HCT116 (cell line): ENCODE measurements around the gene MYADM. TPM values are rescaled to one million over a fixed set of nuclear protein-coding genes. Genes with fewer than 3 reads are reported as not detected.

Experiments used
- ATAC-seq: fragments of 200-7000 bp; cut with Tn5 transposase; 2 replicates; pipeline ENCODE4 v1.9.1; 2020; ENCODE audit warnings: mild to moderate bottlenecking, moderate library complexity
- BruUV-seq: library from RNA; stranded (reverse); fragments of 400-500 nt; replicated peaks from 2 replicates; lab custom pipeline; 2021; lab: Mats Ljungman, UMichigan
- CTCF ChIA-PET: fragments of 300-600 bp; sonication (Branson Sonifier 250); formaldehyde crosslinking; loops from one replicate; lab custom pipeline; 2021; ENCODE audit warnings: antibody characterized with exemption; lab: Charles Lee
- POLR2A ChIA-PET: fragments of 300-600, 350-600 bp; sonication (Branson Sonifier 250); formaldehyde crosslinking; loops from one replicate; lab custom pipeline; 2021; ENCODE audit warnings: antibody characterized with exemption; lab: Charles Lee
- RAD21 ChIA-PET, 2 experiments: fragments of 300-600 bp; sonication (Branson Sonifier 250); formaldehyde crosslinking; loops; one replicate each; lab custom pipeline; 2023; ENCODE audit warnings: low total read pairs in 2 of 2; ENCODE audit not compliant: uncharacterized antibody in 2 of 2, unreplicated experiment in 2 of 2, low non-redundant PET in 1 of 2; lab: Charles Lee
- DNase-seq: peaks from one replicate; pipeline ENCODE4 v3.0.0-alpha.2; 2010; ENCODE audit warnings: low read depth, low spot score
- H2AFZ ChIP-seq: fragments of 200-600 bp; shearing (Covaris generic), sonication (generic); 2 replicates; pipeline ENCODE4 v1.6.1; 2017; ENCODE audit warnings: low read depth, mixed run types, mixed read lengths, antibody characterized with exemption, low read length; ENCODE audit not compliant: poor library complexity, severe bottlenecking
- H3K27ac ChIP-seq: 2 replicates; pipeline ENCODE4 v1.5.1; 2012; ENCODE audit warnings: low read depth, low read length
- H3K27me3 ChIP-seq: fragments of 200-600 bp; sonication (generic); 2 replicates; pipeline ENCODE4 v1.6.1; 2016; ENCODE audit warnings: mixed run types, low read length, mixed read lengths; ENCODE audit not compliant: insufficient read depth
- H3K36me3 ChIP-seq, 2 experiments: fragments of 200-500 bp in 1 of 2; fragments of 200-600 bp in 1 of 2; sonication (Bioruptor generic) in 1 of 2; sonication (generic) in 1 of 2; 2 replicates each; pipeline versions ENCODE4 v1.5.1 to v1.6.1; 2014 to 2016; ENCODE audit warnings: low read length in 2 of 2, inconsistent platforms in 1 of 2, mixed read lengths in 1 of 2, mixed run types in 1 of 2; ENCODE audit not compliant: insufficient read depth in 2 of 2, control insufficient read depth in 1 of 2
- H3K4me1 ChIP-seq, 2 experiments: fragments of 200-600 bp in 1 of 2; sonication (generic) in 1 of 2; 2 replicates each; pipeline versions ENCODE4 v1.5.1 to v1.6.1; 2012 to 2017; ENCODE audit warnings: low read length in 2 of 2, inconsistent platforms in 1 of 2, mild to moderate bottlenecking in 1 of 2, mixed read lengths in 1 of 2, mixed run types in 1 of 2, moderate library complexity in 1 of 2; ENCODE audit not compliant: insufficient read depth in 2 of 2, control insufficient read depth in 1 of 2
- H3K4me2 ChIP-seq: fragments of 200-600 bp; sonication (generic); 2 replicates; pipeline ENCODE4 v1.6.1; 2017; ENCODE audit warnings: mixed run types, low read length, mixed read lengths
- H3K4me3 ChIP-seq, 2 experiments: fragments of 200-600 bp in 1 of 2; sonication (generic) in 1 of 2; replicated peaks in 1 of 2; 2 replicates each; pipeline ENCODE4 v1.5.1; 2011 to 2016; ENCODE audit warnings: low read length in 2 of 2, control low read depth in 1 of 2, low read depth in 1 of 2, mild to moderate bottlenecking in 1 of 2, mixed read lengths in 1 of 2, mixed run types in 1 of 2
- H3K79me2 ChIP-seq: fragments of 200-600 bp; sonication (generic); 2 replicates; pipeline ENCODE4 v1.6.1; 2017; ENCODE audit warnings: mild to moderate bottlenecking, mixed run types, low read length, moderate library complexity, mixed read lengths; ENCODE audit not compliant: insufficient read depth
- H3K9ac ChIP-seq: fragments of 200-600 bp; sonication (generic); 2 replicates; pipeline ENCODE4 v1.6.1; 2016; ENCODE audit warnings: low read length, mixed read lengths
- H3K9me2 ChIP-seq: fragments of 200-600 bp; sonication (generic), shearing (Covaris generic); 2 replicates; pipeline ENCODE4 v1.6.1; 2017; ENCODE audit warnings: mixed run types, mild to moderate bottlenecking, moderate library complexity; ENCODE audit not compliant: insufficient read depth
- H3K9me3 ChIP-seq, 2 experiments: fragments of 200-500 bp in 1 of 2; fragments of 200-600 bp in 1 of 2; sonication (Bioruptor generic) in 1 of 2; sonication (generic) in 1 of 2; 2 replicates each; pipeline ENCODE4 v1.6.1; 2014 to 2017; ENCODE audit warnings: low read length in 2 of 2, mixed read lengths in 2 of 2, inconsistent platforms in 1 of 2, low read depth in 1 of 2, mild to moderate bottlenecking in 1 of 2, mixed run types in 1 of 2, moderate library complexity in 1 of 2; ENCODE audit not compliant: control insufficient read depth in 1 of 2, insufficient read depth in 1 of 2
- H4K20me1 ChIP-seq: fragments of 200-600 bp; sonication (generic), shearing (Covaris generic); 2 replicates; pipeline ENCODE4 v1.6.1; 2017; ENCODE audit warnings: mixed run types, mild to moderate bottlenecking, moderate library complexity; ENCODE audit not compliant: insufficient read depth
- ATF3 ChIP-seq: IDR thresholded peaks from 2 replicates; pipeline ENCODE4 v1.6.1; 2012
- EGR1 ChIP-seq: IDR thresholded peaks from 2 replicates; pipeline ENCODE4 v1.6.1; 2012; ENCODE audit warnings: low read depth
- EZH2 ChIP-seq: fragments of 200-600 bp; sonication (generic); IDR thresholded peaks from 2 replicates; pipeline ENCODE4 v1.6.1; 2017; ENCODE audit warnings: antibody characterized with exemption, mixed run types
- EZH2phosphoT487 ChIP-seq: fragments of 200-600 bp; IDR thresholded peaks from 2 replicates; pipeline ENCODE4 v1.6.1; 2018; ENCODE audit warnings: antibody characterized with exemption, borderline replicate concordance
- JUND ChIP-seq: IDR thresholded peaks from 2 replicates; pipeline ENCODE4 v1.6.1; 2012
- MAX ChIP-seq: IDR thresholded peaks from 2 replicates; pipeline ENCODE4 v1.6.1; 2012
- POLR2A ChIP-seq: IDR thresholded peaks from 2 replicates; pipeline ENCODE4 v1.7.0; 2011; ENCODE audit warnings: borderline replicate concordance; ENCODE audit not compliant: insufficient read depth, insufficient read length; ENCODE audit errors: extremely low read depth
- RAD21 ChIP-seq: IDR thresholded peaks from 2 replicates; pipeline ENCODE4 v1.6.1; 2012; ENCODE audit warnings: low read depth, mild to moderate bottlenecking
- REST ChIP-seq: IDR thresholded peaks from 2 replicates; pipeline ENCODE4 v1.6.1; 2012; ENCODE audit warnings: low read depth
- SIN3A ChIP-seq: IDR thresholded peaks from 2 replicates; pipeline ENCODE4 v1.6.1; 2012; ENCODE audit warnings: low read depth
- SP1 ChIP-seq: IDR thresholded peaks from 2 replicates; pipeline ENCODE4 v1.6.1; 2012; ENCODE audit warnings: low read depth
- TCF7L2 ChIP-seq: IDR thresholded peaks from 2 replicates; pipeline ENCODE4 v1.7.0; 2011; ENCODE audit warnings: borderline replicate concordance, inconsistent platforms; ENCODE audit not compliant: insufficient read depth, insufficient read length; ENCODE audit errors: extremely low read depth
- YY1 ChIP-seq: IDR thresholded peaks from 2 replicates; pipeline ENCODE4 v1.6.1; 2011; ENCODE audit warnings: low read length, low read depth, moderate library complexity, mild to moderate bottlenecking; ENCODE audit not compliant: insufficient replicate concordance; ENCODE audit errors: extremely low read depth
- ZFX ChIP-seq: fragments of 450-650 bp; IDR thresholded peaks from 2 replicates; pipeline ENCODE4 v1.6.1; 2017
- intact Hi-C: fragments of 100-400 bp; cut with micrococcal nuclease; formaldehyde crosslinking; loops from 2 replicates; pipeline ENCODE4 v1.10.0; 2022
- total RNA-seq: library from RNA; stranded (reverse); gene quantifications from one replicate; pipeline ENCODE4 v1.2.1, GENCODE V29; 2021; ENCODE audit not compliant: unreplicated experiment

The MYADM gene
- total RNA-seq, 1 experiment from 2014 or later, result 79.6 TPM

GRCh38 chr19:53864308-53864836, 3.3 kb upstream of the MYADM start:
- no TSS peak for BruUV-seq
- RAD21 ChIA-PET, result no interaction called here
- intact Hi-C loops, result no loop called here
- Histone ChIP-seq H3K9me3 (no peaks in the 10 kb centered on the region), H3K9ac (peak overlapping the region; percentile 95; the same call in 1 of the 2 replicates), H3K9me2 (no peaks in the 10 kb centered on the region), H3K27me3 (no peaks in the 10 kb centered on the region), H2AFZ (no peak overlapping the region), H3K27ac (peak overlapping the region; percentile 77), H3K4me1 (peaks cover 21 to 44% of the 10 kb centered on the region in 2 experiments)
- POLR2A ChIA-PET, result no interaction called here
- CTCF ChIA-PET, result no interaction called here
- no peak for DNase-seq
- no peak for TF ChIP-seq TCF7L2
- TF ChIP-seq MAX, result no peak
- TF ChIP-seq EGR1, result no peak
- TF ChIP-seq SIN3A, result no peak
- no peak for TF ChIP-seq POLR2A
- TF ChIP-seq, all 23 proteins: peak for 0
- Histone ChIP-seq H3K4me2 (peak overlapping the region; percentile 99), H3K36me3 (no peaks in the 10 kb centered on the region), H4K20me1 (no peaks in the 10 kb centered on the region), H3K79me2 (peaks cover 17% of the 10 kb centered on the region), H3K4me3 (peak overlapping the region in 1 of 2 experiments; percentile 78; a peak in 1 of 4 replicates)
- no peak for ATAC-seq

- Histone ChIP-seq H3K9ac (peak overlapping the region; percentile 95), H3K27ac (peak overlapping the region; percentile 77), H3K4me2 (peak overlapping the region; percentile 99), H3K79me2 (peaks cover 19% of the 10 kb centered on the region), H3K9me2 (no peaks in the 10 kb centered on the region), H3K4me1 (peaks cover 18 to 45% of the 10 kb centered on the region in 2 experiments), H3K36me3 (peaks cover 0 to 1% of the 10 kb centered on the region in 2 experiments; a peak in 1 of 4 replicates), H3K27me3 (no peaks in the 10 kb centered on the region), H3K9me3 (no peaks in the 10 kb centered on the region), H2AFZ (no peak overlapping the region), H4K20me1 (no peaks in the 10 kb centered on the region), H3K4me3 (peak overlapping the region; percentile 75 to 78)
- intact Hi-C loops, result loop anchor here (5.0 kb wide), 1 partner anchor 117 kb away; no protein-coding TSS in a partner anchor
- ChIA-PET POLR2A (interaction anchor here (1.2 to 1.4 kb wide), 4 partner anchors 9 to 115 kb away, joined by 3 to 13 read pairs (median 4); no protein-coding TSS in a partner anchor), CTCF (interaction anchor here (0.6 to 3.8 kb wide), 5 partner anchors 22 to 158 kb away, joined by 3 to 21 read pairs (median 3); no protein-coding TSS in a partner anchor), RAD21 (interaction anchor here in 1 of 2 experiments (1.0 kb wide), 1 partner anchor 56 kb away, joined by 3 read pairs; no protein-coding TSS in a partner anchor)
- DNase-seq, result no peak
- peak; percentile 12 for ATAC-seq
- TSS peak; percentile 77 for BruUV-seq
- TF ChIP-seq TCF7L2 (no peak), RAD21 (no peak), REST (no peak), ZFX (no peak), MAX (no peak; the same call in 1 of the 2 replicates), SP1 (no peak), EZH2 (no peak), EZH2phosphoT487 (no peak), SIN3A (no peak), JUND (no peak), YY1 (no peak), ATF3 (no peak)
Measured at GRCh38 chr19:53865523-53865917, 2.2 kb upstream of the MYADM start.
